ENCODE data around the gene LYPLAL1.
"Not testable (repeated sequence)": the region's sequence is repeated elsewhere in the genome, so short reads cannot be mapped to it uniquely, and the experiment has no call there.

Gene LYPLAL1

GRCh38 chr1:219190605-219191004 is 16.9 kb downstream of the LYPLAL1 start:
- Histone ChIP-seq H3K4me1 (ENCODE audit: control insufficient read depth, low read length) (peaks cover 50% of the 10 kb centered on the region), H4K20me1 (ENCODE audit: control insufficient read depth, insufficient read depth, low read depth, low read length) (no peaks in the 10 kb centered on the region), H3K4me2 (ENCODE audit: low read length) (no peak overlapping the region), H3F3A (ENCODE audit: control insufficient read depth, insufficient read depth) (peaks cover 19% of the 10 kb centered on the region), H3K36me3 (ENCODE audit: control insufficient read depth, low read length) (peaks cover 48% of the 10 kb centered on the region), H3K27me3 (ENCODE audit: control insufficient read depth, low read length) (no peaks in the 10 kb centered on the region), H3K27ac (ENCODE audit: low read depth, low read length) (no peak overlapping the region; the same call in 1 of the 2 replicates), H3K79me2 (ENCODE audit: control insufficient read depth, low read length) (peaks cover 51% of the 10 kb centered on the region), H3K9me2 (replicated peaks; ENCODE audit: control insufficient read depth, low read length) (no peaks in the 10 kb centered on the region; the same call in 1 of the 2 replicates), H3K4me3 (ENCODE audit: low read length) (no peak overlapping the region), H3K9me3 (ENCODE audit: control insufficient read depth, insufficient read depth, low read length) (no peaks in the 10 kb centered on the region)
- TF ChIP-seq, protein P1, sequence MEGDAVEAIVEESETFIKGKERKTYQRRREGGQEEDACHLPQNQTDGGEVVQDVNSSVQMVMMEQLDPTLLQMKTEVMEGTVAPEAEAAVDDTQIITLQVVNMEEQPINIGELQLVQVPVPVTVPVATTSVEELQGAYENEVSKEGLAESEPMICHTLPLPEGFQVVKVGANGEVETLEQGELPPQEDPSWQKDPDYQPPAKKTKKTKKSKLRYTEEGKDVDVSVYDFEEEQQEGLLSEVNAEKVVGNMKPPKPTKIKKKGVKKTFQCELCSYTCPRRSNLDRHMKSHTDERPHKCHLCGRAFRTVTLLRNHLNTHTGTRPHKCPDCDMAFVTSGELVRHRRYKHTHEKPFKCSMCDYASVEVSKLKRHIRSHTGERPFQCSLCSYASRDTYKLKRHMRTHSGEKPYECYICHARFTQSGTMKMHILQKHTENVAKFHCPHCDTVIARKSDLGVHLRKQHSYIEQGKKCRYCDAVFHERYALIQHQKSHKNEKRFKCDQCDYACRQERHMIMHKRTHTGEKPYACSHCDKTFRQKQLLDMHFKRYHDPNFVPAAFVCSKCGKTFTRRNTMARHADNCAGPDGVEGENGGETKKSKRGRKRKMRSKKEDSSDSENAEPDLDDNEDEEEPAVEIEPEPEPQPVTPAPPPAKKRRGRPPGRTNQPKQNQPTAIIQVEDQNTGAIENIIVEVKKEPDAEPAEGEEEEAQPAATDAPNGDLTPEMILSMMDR (IDR thresholded peaks at IDR 0.05; ENCODE audit: low read depth, low read length, poor library complexity, severe bottlenecking): no peak
- TF ChIP-seq EZH2phosphoT487 (IDR thresholded peaks at IDR 0.05; ENCODE audit: borderline replicate concordance, low read length): no peak

GRCh38 chr1:219195833-219196232 is 22.2 kb downstream of the LYPLAL1 start:
- H3K9me2 ChIP-seq (replicated peaks; ENCODE audit: control insufficient read depth, low read length); H3K4me3 ChIP-seq (ENCODE audit: low read length); H3K4me2 ChIP-seq (ENCODE audit: low read length); H3K9me3 ChIP-seq (ENCODE audit: control insufficient read depth, insufficient read depth, low read length); H3K27ac ChIP-seq (ENCODE audit: low read depth, low read length); H3K27me3 ChIP-seq (ENCODE audit: control insufficient read depth, low read length); H3F3A ChIP-seq (ENCODE audit: control insufficient read depth, insufficient read depth); H4K20me1 ChIP-seq (ENCODE audit: control insufficient read depth, insufficient read depth, low read depth, low read length): not testable (repeated sequence)
- H3K4me1 ChIP-seq (ENCODE audit: control insufficient read depth, low read length): peaks cover 11% of the 10 kb centered on the region
- peaks cover 15% of the 10 kb centered on the region for H3K79me2 ChIP-seq (ENCODE audit: control insufficient read depth, low read length)
- peaks cover 58% of the 10 kb centered on the region for H3K36me3 ChIP-seq (ENCODE audit: control insufficient read depth, low read length)

GRCh38 chr1:219201656-219202055 is 28.0 kb downstream of the LYPLAL1 start:
- Histone ChIP-seq H3K27ac (ENCODE audit: low read depth, low read length) (no peak overlapping the region), H3K4me3 (ENCODE audit: low read length) (no peak overlapping the region), H3K27me3 (ENCODE audit: control insufficient read depth, low read length) (no peaks in the 10 kb centered on the region), H4K20me1 (ENCODE audit: control insufficient read depth, insufficient read depth, low read depth, low read length) (no peaks in the 10 kb centered on the region), H3K9me3 (ENCODE audit: control insufficient read depth, insufficient read depth, low read length) (no peaks in the 10 kb centered on the region), H3K4me2 (ENCODE audit: low read length) (no peak overlapping the region), H3K36me3 (ENCODE audit: control insufficient read depth, low read length) (peaks cover 9% of the 10 kb centered on the region), H3K9me2 (replicated peaks; ENCODE audit: control insufficient read depth, low read length) (no peaks in the 10 kb centered on the region), H3F3A (ENCODE audit: control insufficient read depth, insufficient read depth) (no peaks in the 10 kb centered on the region), H3K79me2 (ENCODE audit: control insufficient read depth, low read length) (no peaks in the 10 kb centered on the region), H3K4me1 (ENCODE audit: control insufficient read depth, low read length) (peaks cover 13% of the 10 kb centered on the region)
- no peak for TF ChIP-seq EZH2phosphoT487 (IDR thresholded peaks at IDR 0.05; ENCODE audit: borderline replicate concordance, low read length)
- TF ChIP-seq, protein P1 (IDR thresholded peaks at IDR 0.05; ENCODE audit: low read depth, low read length, poor library complexity, severe bottlenecking): no peak

- no peak overlapping the region for H3K4me3 ChIP-seq (ENCODE audit: low read length)
- H3K79me2 ChIP-seq (ENCODE audit: control insufficient read depth, low read length): no peaks in the 10 kb centered on the region
- H3K27ac ChIP-seq (ENCODE audit: low read depth, low read length): no peak overlapping the region
- TF ChIP-seq, protein P1 (IDR thresholded peaks at IDR 0.05; ENCODE audit: low read depth, low read length, poor library complexity, severe bottlenecking): no peak
- TF ChIP-seq EZH2phosphoT487 (IDR thresholded peaks at IDR 0.05; ENCODE audit: borderline replicate concordance, low read length): no peak
- no peaks in the 10 kb centered on the region for H3K27me3 ChIP-seq (ENCODE audit: control insufficient read depth, low read length)
- H3K4me2 ChIP-seq (ENCODE audit: low read length): no peak overlapping the region
- no peaks in the 10 kb centered on the region for H3F3A ChIP-seq (ENCODE audit: control insufficient read depth, insufficient read depth)
- peaks cover 13% of the 10 kb centered on the region for H3K4me1 ChIP-seq (ENCODE audit: control insufficient read depth, low read length)
- no peaks in the 10 kb centered on the region for H3K9me2 ChIP-seq (replicated peaks; ENCODE audit: control insufficient read depth, low read length)
- no peaks in the 10 kb centered on the region for H4K20me1 ChIP-seq (ENCODE audit: control insufficient read depth, insufficient read depth, low read depth, low read length)
- H3K36me3 ChIP-seq (ENCODE audit: control insufficient read depth, low read length): peaks cover 8% of the 10 kb centered on the region; the same call in 1 of the 2 replicates
- no peaks in the 10 kb centered on the region for H3K9me3 ChIP-seq (ENCODE audit: control insufficient read depth, insufficient read depth, low read length)
Observed at GRCh38 chr1:219202567-219202966, 28.9 kb downstream of the LYPLAL1 start.
